ENCODE measurements around the gene NUDT7.

Gene NUDT7

GRCh38 chr16:77738706-77739558, 16.6 kb downstream of the NUDT7 start:
- TF ChIP-seq CTCF (IDR thresholded peaks at IDR 0.05; ENCODE audit: low read depth, low read length, missing control alignments), result no peak
- no peak for DNase-seq (ENCODE audit: low read depth)
- no peak overlapping the region for H3K4me3 ChIP-seq (ENCODE audit: low read depth, low read length)

GRCh38 chr16:77739559-77739892, 17.2 kb downstream of the NUDT7 start:
- TF ChIP-seq CTCF (IDR thresholded peaks at IDR 0.05; ENCODE audit: low read depth, low read length, missing control alignments), result no peak

GRCh38 chr16:77744141-77744540, 21.8 kb downstream of the NUDT7 start:
- TF ChIP-seq CTCF (IDR thresholded peaks at IDR 0.05; ENCODE audit: low read depth, low read length, missing control alignments), result no peak
- no peak for DNase-seq (ENCODE audit: low read depth)
- H3K4me3 ChIP-seq (ENCODE audit: low read depth, low read length), result no peak overlapping the region

More at GRCh38 chr16:77739559-77739892, 17.2 kb downstream of the NUDT7 start:
- no peak for DNase-seq (ENCODE audit: low read depth)
- H3K4me3 ChIP-seq (ENCODE audit: low read depth, low read length), result no peak overlapping the region

GRCh38 chr16:77745972-77746371, 23.7 kb downstream of the NUDT7 start:
- DNase-seq (ENCODE audit: low read depth), result no peak
- no peak overlapping the region for H3K4me3 ChIP-seq (ENCODE audit: low read depth, low read length)
- no peak for TF ChIP-seq CTCF (IDR thresholded peaks at IDR 0.05; ENCODE audit: low read depth, low read length, missing control alignments)

GRCh38 chr16:77748421-77749005, 26.2 kb downstream of the NUDT7 start:
- TF ChIP-seq CTCF (IDR thresholded peaks at IDR 0.05; ENCODE audit: low read depth, low read length, missing control alignments), result no peak
- no peak for DNase-seq (ENCODE audit: low read depth)

GRCh38 chr16:77749415-77749814, 27.1 kb downstream of the NUDT7 start:
- DNase-seq (ENCODE audit: low read depth), result no peak
- TF ChIP-seq CTCF (IDR thresholded peaks at IDR 0.05; ENCODE audit: low read depth, low read length, missing control alignments), result no peak
- no peak overlapping the region for H3K4me3 ChIP-seq (ENCODE audit: low read depth, low read length)

More at GRCh38 chr16:77748421-77749005, 26.2 kb downstream of the NUDT7 start:
- no peak overlapping the region for H3K4me3 ChIP-seq (ENCODE audit: low read depth, low read length)

Measured in GM12864 (cell line).